Measurements from ENCODE around the gene CTXND1. TPM values are rescaled to one million over a fixed set of nuclear protein-coding genes. Genes with fewer than 3 reads are reported as not detected.
"Not testable (repeated sequence)": the region's sequence is repeated elsewhere in the genome, so short reads cannot be mapped to it uniquely, and the experiment has no call there.

The CTXND1 gene
- 0.41 TPM for total RNA-seq

DNA sequence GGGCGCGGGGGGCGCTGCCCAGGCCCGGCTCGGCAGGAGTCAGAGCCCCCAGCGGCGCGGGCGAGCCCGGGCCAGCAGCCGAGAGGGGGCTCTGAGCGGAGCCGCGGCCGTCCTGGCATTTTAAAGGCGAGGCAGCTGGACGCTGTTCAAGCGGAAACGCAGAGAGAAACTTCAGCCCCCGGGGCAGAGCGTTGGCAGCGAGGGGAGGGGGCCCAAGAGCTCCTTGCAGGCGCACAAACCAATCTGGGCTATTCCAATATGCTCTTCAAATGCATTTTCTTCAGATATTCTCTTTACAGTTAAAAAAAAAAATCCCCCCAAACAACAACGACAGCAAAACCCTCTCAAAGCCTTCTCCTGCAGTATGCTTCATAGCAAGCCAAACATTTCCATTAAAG lies at the start of gene CTXND1:
Gene CTXND1 (minus strand): TSS at position 93 of the 398 bp plus-strand sequence. CDS start 50,264 bp downstream, outside the sequence.
- no peak for FAIRE-seq
- peak in 1 of 2 donors; percentile 33 for DNase-seq (ENCODE audit: low spot score in 2 of 2)

DNA sequence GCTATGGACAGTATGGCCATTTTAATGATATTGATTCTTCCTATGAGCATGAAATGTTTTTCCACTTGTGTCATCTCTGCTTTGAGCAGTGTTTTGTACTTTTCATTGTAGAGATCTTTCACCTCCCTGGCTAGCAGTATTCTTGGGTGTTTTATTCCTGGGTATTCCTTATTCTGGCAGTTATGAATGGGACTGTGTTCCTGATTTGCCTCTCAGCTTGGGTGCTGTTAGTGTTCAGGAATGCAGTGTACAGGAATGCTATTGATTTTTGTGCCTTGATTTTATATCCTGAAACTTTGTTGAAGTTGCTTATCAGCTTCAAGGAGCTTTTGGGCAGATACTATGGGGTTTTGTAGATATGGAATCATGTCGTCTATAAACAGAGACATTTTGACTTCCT lies 49.5 kb upstream of the CTXND1 start:
- FAIRE-seq: no peak
- DNase-seq (ENCODE audit: low spot score in 2 of 2): no peak

DNA sequence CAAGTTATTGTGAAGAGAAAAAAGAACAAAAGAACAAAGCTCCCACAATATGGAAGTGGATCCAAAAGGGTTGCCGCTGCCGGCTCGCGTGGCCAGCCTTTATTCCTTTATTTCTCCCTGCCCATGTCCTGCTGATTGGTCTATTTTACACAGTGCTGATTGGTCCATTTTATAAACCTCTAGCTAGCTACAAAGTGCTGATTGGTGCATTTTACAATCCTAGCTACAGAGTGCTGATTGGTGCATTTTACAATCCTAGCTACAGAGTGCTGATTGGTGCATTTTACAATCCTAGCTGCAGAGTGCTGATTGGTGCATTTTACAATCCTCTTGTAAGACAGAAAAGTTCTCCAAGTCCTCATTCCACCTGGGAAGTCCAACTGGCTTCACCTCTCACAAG lies 43.8 kb upstream of the CTXND1 start:
- FAIRE-seq; DNase-seq (ENCODE audit: low spot score in 2 of 2): not testable (repeated sequence)

DNA sequence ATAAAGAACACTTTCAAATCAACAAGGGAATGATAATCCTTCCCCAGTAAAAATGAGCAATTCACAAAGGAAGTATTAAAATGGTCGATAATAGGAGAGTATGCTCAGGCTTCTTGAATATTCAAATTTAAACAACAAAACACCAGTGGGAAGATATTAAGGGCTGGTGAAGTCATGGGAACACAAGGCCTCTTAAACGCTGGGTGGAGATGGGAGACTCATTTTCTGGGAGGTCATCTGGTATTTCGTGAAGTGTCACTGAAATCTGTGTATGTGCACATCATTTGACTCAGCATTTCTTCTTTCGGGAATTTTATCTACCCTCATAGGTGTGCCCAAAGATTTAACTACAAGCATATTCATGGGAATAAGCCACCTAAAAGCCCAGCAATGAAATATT lies 40.1 kb upstream of the CTXND1 start:
- no peak for DNase-seq (ENCODE audit: low spot score in 2 of 2)
- no peak for FAIRE-seq

DNA sequence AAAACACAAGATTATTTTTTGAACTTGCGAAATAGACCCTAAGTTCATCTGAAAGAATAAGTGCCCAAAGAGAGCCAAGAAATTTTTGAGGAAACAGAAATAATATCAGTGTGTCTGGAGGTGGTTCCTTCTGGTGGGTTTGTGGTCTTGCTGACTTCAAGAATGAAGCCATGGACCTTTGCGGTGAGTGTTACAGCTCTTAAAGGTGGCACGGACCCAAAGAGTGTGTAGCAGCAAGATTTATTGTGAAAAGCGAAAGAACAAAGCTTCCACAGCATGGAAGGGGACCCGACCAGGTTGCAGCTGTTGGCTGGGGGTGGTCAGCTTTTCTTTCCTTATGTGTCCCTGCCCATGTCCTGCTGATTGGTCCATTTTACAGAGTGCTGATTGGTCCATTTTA lies 38.9 kb upstream of the CTXND1 start:
- FAIRE-seq; DNase-seq (ENCODE audit: low spot score in 2 of 2): not testable (repeated sequence)

DNA sequence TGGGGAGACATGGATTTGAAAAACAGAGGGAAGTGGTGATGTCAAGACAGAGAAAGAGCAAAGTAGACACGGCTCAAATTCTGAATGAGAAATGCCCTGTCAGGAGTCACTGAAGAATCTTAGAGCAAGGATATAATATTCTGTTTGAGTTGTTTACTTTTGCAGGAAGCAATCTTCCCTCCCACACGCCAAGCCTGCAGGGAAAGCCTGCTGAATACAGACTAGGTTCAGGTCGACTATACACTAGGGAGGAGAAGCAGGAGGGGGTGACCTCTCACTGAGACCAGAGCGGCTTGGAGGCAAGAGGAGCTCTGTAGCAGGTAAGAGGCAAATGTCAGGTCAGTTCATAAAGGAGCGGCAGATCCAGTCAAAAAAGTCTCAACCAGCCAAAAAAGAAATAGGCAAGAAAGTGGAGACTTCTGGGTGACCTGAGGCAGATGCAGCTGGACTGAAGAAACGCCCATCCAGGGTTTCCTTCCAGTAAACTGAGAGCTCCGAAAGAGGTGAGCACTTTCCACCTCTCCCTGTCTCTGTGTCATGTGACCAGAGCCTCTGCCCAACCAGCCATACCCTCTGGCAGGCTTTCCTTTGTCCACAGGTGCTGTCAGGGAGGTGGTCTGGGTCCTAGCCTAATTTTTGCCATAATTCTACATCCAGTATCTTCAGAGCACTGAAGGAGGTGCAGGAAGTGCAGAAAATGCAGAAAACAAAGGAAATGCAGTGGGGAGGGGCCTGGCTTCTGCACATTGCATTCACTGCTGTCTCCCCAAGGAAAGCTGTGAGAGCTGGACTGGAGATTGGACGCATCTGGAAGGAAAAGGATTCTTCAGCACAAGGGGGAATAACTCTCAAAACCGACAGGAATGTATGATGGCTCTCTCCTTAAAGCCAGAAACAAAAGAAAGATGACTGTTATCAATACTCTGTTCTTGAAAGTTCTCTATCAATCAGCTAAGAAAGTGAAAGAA lies 37.8 kb upstream of the CTXND1 start:
- FAIRE-seq (no peak), DNase-seq (ENCODE audit: low spot score in 2 of 2) (no peak)

DNA sequence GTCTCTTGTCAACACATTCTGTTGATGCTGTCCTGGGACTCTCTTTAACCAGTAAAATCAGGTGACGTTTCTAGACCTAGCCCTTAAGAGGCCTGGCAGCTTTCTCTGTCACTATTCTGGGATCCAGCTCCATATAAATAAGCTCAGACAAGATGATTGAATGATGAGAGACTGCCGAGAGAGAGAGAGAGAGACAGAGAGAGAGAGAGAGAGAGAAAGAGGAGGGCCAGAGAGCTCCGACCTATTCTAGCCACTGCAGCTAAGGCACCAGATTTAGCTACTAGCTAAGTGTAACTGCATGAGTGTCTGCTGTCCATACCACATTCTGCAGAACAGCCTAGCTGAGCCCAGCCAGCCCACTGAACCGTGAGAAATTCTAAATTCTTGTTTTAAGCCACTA lies 36.1 kb upstream of the CTXND1 start:
- no peak for FAIRE-seq
- DNase-seq (ENCODE audit: low spot score in 2 of 2): no peak

DNA sequence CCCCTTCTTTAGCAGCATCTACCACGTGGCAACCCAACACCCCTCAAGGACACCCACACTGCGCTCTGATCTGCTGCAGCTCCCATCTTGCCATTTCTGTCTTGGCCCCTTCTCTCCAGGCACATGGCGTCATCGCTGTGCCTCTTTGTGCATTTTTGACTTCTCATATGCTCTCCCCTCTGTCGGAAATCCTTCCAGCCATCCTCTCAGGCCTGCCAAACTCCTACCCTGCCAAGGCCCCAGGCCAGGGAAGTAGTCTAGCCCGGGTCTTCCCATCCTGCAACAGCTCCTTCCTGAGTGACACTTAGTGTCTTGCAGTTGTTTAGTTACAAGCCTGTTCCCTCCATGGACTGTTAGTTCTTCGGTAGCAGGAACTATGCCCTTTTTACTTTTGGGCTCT lies 34.0 kb upstream of the CTXND1 start:
- FAIRE-seq (no peak), DNase-seq (ENCODE audit: low spot score in 2 of 2) (no peak)

DNA sequence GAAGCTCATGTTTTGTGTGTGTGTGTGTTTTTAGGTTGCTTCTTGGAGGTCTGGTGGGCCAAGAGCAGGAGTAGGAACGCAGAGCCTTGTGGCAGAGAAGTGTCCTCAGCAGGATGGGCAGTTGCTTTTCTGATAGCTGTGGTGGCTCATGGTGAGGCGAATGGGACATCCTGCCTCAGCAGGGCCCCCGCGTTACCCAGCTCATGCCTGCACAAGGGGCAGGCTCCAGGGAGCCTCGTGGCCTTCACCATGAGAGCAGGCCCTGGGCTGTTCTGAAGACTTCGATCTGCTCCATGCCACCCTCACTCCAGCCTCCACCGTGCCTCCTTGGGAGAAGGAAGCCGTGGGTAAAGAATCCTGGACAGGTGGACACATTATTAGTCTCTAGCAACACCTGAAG lies 33.4 kb upstream of the CTXND1 start:
- DNase-seq (ENCODE audit: low spot score in 2 of 2) (no peak), FAIRE-seq (no peak)

DNA sequence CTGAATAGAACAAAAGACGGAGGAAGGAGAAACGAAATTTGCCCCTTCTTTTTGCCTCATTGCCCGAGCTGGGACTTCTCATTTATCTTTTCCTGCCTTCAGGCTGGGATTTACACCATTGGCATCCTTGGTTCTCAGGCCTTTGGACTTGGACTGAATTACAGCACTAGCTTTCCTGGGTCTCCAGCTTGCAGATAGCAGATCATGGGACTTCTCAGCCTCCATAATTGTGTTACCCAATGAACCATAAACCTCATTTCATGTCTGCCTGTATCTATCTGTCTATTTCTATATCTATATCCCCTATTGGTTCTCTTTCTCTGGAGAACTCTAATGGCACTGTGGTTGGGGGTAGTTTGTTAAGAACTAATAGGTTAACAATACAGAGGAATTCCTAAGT lies 31.5 kb upstream of the CTXND1 start:
- DNase-seq (ENCODE audit: low spot score in 2 of 2) (no peak), FAIRE-seq (no peak)

DNA sequence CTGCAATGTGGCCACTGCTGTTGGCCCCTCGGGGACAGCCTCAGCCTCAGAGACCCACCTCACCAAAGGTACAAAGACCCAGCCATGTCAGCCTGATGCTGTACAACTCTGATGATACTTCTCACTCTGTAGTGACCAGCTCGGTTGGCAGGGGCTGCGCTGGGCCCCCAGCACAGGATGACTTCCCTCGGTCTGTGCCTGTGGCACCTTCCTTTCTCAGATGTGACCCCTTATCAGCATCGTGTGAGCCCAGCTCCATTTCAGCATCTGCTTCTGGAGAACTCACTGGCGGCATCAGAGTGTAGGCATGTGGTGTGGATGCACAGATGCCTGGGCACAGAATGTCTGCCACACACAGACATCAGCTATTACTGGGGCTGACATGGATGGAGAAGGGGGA lies 25.1 kb upstream of the CTXND1 start:
- FAIRE-seq (no peak), DNase-seq (ENCODE audit: low spot score in 2 of 2) (no peak)

DNA sequence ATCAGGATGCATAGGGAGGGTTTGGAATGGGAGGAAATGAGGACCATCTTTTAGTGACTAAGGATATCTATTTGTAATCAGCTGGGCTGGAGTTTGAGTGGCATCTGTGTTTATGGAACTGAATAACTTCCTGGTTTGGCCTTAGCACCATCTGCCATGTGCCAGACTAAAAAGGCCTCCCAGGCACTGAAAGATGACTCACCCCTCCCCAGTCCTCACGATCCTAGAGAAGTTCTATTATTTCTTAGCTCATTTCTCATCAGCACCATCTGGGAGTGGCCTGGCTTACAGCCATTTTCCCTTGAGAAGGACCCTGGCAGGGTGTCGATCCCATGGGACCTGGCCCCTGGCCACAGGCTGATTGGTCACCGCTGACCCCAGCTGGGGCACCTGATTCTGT lies 23.9 kb upstream of the CTXND1 start:
- FAIRE-seq (no peak), DNase-seq (ENCODE audit: low spot score in 2 of 2) (no peak)

DNA sequence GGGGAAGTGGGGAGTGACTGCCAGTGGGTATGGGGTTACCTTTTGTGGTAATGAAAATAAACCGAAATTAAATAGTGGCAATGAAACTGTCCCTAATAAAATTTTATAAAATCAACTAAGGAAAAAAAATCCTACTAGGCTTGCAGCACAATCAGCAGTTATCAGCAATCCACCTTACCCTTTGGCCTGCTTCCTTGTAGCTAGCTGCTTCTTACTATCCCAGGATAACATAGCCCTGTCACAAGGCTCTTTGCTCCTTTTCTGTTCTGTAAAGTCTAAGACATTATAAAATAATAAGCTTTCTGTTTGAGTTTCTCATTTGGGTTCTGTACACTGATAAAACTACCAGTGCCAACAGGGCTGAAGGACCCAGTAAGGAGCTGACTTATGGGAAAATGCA lies 23.0 kb upstream of the CTXND1 start:
- no peak for FAIRE-seq

DNA sequence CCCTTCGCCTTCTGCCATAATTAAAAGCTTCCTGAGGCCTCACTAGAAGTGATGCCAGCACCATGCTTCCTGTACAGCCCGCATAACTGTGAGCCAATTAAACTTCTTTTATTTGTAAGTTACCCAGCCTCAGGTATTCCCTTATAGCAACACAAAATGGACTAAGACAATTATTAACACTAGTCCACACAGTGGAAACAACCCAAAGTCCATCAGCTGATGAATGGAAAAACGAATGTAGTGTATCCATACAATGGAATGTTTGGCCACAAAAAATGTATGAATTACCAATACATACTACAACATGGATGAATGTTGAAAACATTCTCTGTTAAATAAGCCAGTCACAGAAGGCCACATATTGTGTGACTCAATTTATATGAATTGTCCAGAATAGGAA lies 22.5 kb upstream of the CTXND1 start:
- no peak for DNase-seq (ENCODE audit: low spot score in 2 of 2)
- FAIRE-seq: no peak

More for the DNA sequence above, 23.0 kb upstream of the CTXND1 start:
- no peak for DNase-seq (ENCODE audit: low spot score in 2 of 2)

DNA sequence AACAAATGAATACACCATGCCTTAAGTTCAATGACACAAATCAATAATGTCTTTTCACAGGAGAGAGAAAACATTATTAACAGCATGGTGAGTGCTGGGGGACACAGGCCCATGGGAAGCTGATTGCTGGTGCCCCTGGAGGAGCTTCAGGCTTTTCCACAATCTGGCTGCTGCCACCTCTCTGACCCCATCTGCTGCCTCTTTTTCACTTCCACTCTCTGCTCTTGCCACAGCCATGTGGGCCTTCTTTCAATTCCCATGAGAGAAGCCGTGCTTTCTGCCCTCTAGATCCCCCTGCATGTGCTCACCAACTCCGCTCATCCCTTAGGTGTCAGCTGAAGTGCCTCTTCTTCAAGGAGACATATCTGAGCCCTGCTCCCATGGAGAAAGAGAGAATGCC lies 21.0 kb upstream of the CTXND1 start:
- DNase-seq (ENCODE audit: low spot score in 2 of 2): no peak
- FAIRE-seq: no peak

DNA sequence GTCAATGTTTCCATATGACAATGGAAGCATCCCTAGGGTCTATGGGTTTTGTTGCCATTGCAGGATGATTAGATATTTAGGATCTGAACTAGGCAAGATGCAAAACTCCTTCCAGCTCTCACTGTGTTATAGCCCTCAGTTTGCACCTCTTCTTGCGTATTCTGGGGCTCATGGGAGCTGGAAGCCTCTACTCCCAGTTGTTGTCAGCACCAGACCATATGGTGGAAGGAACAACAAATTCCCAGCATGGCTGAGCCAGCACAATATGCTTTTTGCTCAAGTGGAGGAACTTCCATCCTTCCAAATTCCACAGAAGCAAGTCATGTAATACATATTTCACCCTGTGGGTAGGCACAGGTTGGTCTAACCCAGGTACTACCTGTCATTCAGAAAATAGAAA lies 18.5 kb upstream of the CTXND1 start:
- FAIRE-seq (no peak), DNase-seq (ENCODE audit: low spot score in 2 of 2) (no peak)

DNA sequence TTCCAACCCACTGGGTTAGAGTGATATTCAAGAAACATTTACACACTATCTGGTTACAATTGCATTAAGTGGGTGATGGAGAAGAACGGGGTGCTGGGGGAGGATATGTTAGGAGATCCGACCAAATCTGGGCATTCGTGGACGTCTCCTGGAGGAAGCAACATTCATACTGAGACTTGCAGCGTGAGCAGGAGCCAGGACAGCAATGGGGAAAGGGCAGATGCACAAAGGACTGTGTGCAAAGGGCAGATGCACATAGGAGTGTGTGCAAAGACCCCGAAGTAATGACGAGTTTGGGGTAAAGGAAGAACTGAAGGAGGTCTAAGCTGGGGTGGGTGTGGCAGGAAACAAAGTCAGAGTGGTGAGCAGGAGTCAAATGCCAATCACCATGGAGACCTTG lies 16.1 kb upstream of the CTXND1 start:
- DNase-seq (ENCODE audit: low spot score in 2 of 2): no peak
- no peak for FAIRE-seq

DNA sequence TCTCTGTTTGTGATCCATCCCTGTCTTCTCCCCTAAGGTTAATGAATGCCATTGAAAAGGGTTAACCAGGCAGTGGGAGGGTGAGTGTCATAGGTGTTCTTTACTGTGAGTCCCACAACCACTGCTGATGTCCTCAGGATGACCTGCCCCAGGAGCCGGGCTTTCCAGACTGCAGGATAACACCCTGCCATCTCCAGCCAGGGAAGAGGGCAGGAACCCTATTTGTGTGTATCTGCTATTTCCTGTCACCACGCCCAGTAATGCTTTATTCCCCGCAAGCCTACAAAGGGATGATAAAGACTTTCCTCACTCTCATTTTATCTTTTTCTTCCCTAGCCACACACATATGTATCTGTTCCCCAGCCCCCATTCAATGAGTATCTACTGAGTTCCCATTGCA lies 15.6 kb upstream of the CTXND1 start:
- DNase-seq (ENCODE audit: low spot score in 2 of 2) (no peak), FAIRE-seq (no peak)

DNA sequence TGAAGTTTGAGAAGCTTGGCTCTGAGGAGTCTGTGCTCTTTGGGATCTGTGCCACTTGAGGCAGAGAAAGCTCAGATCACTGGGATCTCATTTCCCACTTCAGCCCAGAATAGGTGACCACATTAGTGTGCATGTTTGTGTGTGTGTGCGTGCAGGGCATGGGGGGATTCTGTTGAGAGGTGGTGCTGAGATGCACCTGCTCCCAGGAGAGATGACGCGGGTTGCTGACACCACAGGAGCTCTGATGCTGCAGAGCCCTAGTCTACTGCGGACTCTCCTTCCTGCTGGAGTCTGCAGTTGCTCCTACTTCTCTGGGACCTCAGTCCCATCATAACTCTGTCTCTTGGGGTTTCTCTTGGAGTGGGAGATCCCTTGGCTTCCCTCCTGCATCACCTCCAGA lies 14.7 kb upstream of the CTXND1 start:
- FAIRE-seq: no peak
- no peak for DNase-seq (ENCODE audit: low spot score in 2 of 2)

DNA sequence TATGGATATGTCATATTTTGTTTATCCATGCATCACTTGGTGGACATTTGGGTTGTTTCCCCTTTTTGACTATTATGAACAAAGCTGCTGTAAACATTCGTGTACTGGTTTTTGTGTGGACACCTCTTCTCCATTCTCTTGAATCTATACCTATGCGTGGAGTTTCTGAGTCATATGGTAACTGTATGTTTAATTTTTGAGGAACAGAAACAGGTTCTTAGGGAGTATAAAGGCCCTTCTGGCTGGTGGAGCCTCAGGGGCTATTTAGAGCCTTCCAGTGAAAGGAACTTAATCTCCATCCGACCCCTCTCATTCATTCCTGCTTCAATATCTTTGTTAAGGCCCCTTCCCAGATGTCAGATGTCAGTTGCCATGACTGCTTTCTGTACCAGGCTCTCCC lies 14.1 kb upstream of the CTXND1 start:
- no peak for FAIRE-seq
- DNase-seq (ENCODE audit: low spot score in 2 of 2): no peak

DNA sequence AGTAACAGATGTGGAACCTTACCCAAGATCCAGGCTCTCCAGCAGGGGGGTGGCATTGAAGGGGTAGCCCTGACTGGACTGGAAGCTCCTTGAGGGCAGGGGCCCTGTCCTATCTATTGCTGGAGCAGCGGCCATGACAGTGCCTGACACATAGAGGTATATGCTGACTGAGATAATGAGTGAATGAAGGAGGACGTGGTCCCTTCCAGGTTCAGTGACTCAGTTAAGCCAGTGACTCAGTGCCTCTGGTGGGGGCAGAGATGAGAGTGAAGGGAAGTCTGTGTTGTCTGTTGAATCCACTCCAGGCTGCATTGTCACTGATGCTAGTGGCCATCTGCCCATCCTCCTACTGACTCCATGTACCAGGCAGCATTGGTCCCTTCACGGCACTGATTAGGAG lies 13.0 kb upstream of the CTXND1 start:
- DNase-seq (ENCODE audit: low spot score in 2 of 2): no peak
- FAIRE-seq: no peak

DNA sequence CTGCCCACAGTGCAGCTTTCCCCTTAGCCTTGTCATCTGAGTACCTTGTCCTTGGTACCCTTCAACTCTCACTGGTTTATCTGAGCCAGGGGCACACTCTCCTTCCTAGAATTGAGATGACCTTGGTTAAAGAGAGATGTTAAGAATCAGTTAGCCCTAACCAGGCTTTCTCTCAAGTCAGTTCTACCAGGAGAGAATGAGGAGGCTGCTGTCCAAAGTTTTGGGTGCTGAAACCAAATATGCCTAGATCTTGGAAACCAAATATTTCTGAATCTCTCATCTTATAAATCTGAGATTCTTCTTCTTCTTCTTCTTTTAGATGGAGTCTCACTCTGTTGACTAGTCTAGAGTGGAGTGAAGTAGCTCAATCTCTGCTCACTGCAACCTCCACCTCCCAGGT lies 12.0 kb upstream of the CTXND1 start:
- no peak for FAIRE-seq
- no peak for DNase-seq (ENCODE audit: low spot score in 2 of 2)

Measured in frontal cortex (tissue), 4 donors.